NCI-H187 treated with DMSO at 0.1 percent for 48 hours (cell line): ENCODE results near the gene COLEC12.

Source experiments
- DNase-seq: peaks from one replicate; lab custom pipeline; 2025; lab: John Stamatoyannopoulos, UW

Gene COLEC12

GRCh38 chr18:438571-438970 is 61.9 kb downstream of the COLEC12 start:
- no peak for DNase-seq

- DNase-seq, result no peak
These were observed 64.6 kb downstream of the COLEC12 start for GRCh38 chr18:435940-436339.

GRCh38 chr18:434410-434809 is 66.1 kb downstream of the COLEC12 start:
- no peak for DNase-seq

GRCh38 chr18:433960-434359 is 66.5 kb downstream of the COLEC12 start:
- no peak for DNase-seq

- no peak for DNase-seq
These were observed 67.2 kb downstream of the COLEC12 start for GRCh38 chr18:433298-433697.

GRCh38 chr18:432791-433190 is 67.7 kb downstream of the COLEC12 start:
- DNase-seq, result no peak

- DNase-seq, result no peak
These were observed 71.5 kb downstream of the COLEC12 start for GRCh38 chr18:429030-429429.

GRCh38 chr18:427005-427404 is 73.5 kb downstream of the COLEC12 start:
- no peak for DNase-seq

- no peak for DNase-seq
These were observed 75.3 kb downstream of the COLEC12 start for GRCh38 chr18:425106-425745.

GRCh38 chr18:424668-425067 is 75.8 kb downstream of the COLEC12 start:
- DNase-seq, result no peak

GRCh38 chr18:424071-424661 is 76.3 kb downstream of the COLEC12 start:
- DNase-seq, result no peak

GRCh38 chr18:422966-423365 is 77.5 kb downstream of the COLEC12 start:
- no peak for DNase-seq

GRCh38 chr18:421247-422155 is 79.0 kb downstream of the COLEC12 start:
- DNase-seq, result no peak

- no peak for DNase-seq
These were observed 79.7 kb downstream of the COLEC12 start for GRCh38 chr18:420661-421246.

GRCh38 chr18:419541-420175 is 80.8 kb downstream of the COLEC12 start:
- no peak for DNase-seq

GRCh38 chr18:417495-417894 is 83.0 kb downstream of the COLEC12 start:
- no peak for DNase-seq

GRCh38 chr18:416930-417329 is 83.6 kb downstream of the COLEC12 start:
- no peak for DNase-seq

- no peak for DNase-seq
These were observed 84.6 kb downstream of the COLEC12 start for GRCh38 chr18:415617-416612.

- DNase-seq, result no peak
These were observed 85.5 kb downstream of the COLEC12 start for GRCh38 chr18:415047-415446.

- DNase-seq, result no peak
These were observed 87.3 kb downstream of the COLEC12 start for GRCh38 chr18:413233-413632.

GRCh38 chr18:410047-410455 is 90.5 kb downstream of the COLEC12 start:
- no peak for DNase-seq
